Tongue (tissue), 2 donors: ENCODE measurements around the gene MMEL1. TPM values are rescaled to one million over a fixed set of nuclear protein-coding genes. Genes with fewer than 3 reads are reported as not detected.

Source experiments
- DNase-seq: peaks from one replicate; pipeline ENCODE4 v3.0.0-alpha.2; 2015
- total RNA-seq: library from RNA; depleted of rRNA; stranded (reverse); fragments of >200 nt; gene quantifications from one replicate; pipeline ENCODE4 v1.2.3, GENCODE V29; 2014

MMEL1 gene
- total RNA-seq, 1 donor from 2014 or later, result not detected

GRCh38 chr1:2544093-2544874 is 88.5 kb downstream of the MMEL1 start:
- peak; percentile 50 for DNase-seq

GRCh38 chr1:2543543-2544092 is 89.2 kb downstream of the MMEL1 start:
- DNase-seq, result no peak

DNA sequence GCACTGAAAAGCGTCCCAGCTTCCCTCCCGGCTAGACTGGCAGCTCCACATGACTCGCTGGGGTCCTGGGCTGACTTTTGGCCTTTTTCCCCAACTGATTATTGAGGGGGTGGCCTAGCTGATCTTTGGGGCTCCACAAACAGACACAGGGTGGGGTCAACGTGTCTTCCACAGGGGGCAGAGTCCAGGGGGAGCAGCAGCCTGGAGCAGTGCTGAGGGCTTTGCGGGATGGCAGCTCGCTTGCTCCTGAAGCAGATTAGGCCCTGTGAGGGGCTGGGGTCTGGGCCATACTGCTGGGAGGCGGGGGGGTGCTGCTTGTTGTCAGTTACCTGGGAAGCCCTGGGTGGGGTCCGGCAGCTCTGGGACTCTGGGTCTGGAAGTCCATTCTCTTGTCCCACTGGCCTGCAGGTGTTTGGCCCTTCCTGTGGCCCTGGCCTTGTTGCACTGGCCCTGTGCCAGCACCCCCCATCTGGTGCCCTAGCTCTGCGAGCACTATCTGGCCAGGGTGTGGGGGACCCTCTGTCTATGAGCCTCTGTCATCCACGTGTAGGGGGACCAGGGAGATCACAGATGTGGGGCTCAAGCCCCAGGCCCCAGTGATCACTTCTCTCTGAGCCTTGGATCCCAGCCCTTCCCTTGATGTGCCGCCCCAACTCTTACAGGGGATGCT is 90.4 kb downstream of the MMEL1 start:
- no peak for DNase-seq

DNA sequence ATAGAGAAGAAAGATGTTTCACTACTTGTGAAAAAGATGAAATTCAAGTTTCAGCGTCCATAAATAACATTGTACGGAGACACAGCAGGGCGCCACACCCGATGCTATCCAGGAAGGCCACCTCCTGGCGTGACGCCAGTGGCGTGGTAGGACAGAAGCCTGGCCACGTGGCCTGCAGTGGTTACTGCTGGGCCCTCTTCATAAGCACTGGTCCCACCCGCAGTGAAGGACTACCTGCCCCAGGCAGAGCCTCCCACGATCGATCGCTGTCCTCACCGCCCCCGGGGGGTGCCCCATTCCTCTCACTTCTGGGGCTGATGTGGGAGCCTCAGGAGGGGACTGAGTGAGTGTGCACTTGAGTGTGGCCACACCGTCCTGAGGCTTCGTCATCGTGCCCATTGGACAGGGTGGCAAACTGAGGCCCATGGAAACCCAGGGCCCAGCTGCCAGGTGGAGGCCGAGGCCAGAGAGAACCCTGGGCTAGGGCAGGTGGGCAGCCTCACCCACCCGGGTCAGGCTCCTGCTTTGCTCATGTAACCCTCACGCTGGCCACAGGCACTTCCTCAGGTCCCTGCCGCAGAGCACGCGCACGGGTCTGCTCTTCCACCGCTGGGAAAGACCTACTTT is 91.1 kb downstream of the MMEL1 start:
- DNase-seq, result no peak

DNA sequence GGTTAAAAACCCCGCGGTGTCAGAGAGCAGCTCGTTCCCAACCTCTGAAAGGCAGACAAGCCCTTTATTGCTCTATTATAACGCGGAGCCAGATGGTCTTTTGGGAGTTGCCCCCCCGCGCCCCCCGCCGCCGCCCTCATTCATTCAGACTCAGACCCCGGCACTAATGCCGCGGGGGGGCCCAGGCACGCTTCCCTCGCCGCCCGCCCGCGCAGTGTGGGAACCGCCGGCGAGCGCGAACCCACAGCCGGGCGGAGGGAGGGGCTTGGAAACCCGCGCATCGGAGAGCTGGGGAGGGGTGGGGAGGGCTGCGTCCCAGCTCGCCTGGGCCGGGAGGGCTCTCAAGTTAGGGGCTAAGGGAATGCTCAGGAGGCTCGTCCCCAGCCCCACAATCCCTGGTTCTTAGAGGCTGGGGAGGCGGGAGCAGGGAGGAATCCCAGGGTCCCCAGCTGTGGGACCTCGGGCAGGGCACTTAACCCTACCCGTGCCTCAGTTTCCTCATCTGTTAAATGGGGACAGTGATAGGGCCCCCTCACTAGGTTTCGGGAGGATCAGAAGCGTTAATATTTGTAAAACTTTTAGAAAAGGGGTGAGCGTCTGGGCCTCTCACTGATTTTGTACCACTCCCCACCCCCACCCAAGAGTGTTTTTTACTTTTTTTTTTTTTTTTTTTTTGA is 91.9 kb downstream of the MMEL1 start:
- peak; percentile 40 for DNase-seq

Other genes starting within 250 kb of the MMEL1 start
- gene MORN1, start 241.5 kb downstream of the MMEL1 start, total RNA-seq, result 13.8 TPM
- gene RER1, start 241.2 kb downstream of the MMEL1 start, total RNA-seq, result 56.2 TPM
- 19.8 TPM for gene PEX10, start 220.5 kb downstream of the MMEL1 start, total RNA-seq
- gene PLCH2, start 156.7 kb downstream of the MMEL1 start, total RNA-seq, result 11.8 TPM
- 44.1 TPM for gene PANK4, start 106.4 kb downstream of the MMEL1 start, total RNA-seq
- 2.8 TPM for gene HES5, start 102.8 kb downstream of the MMEL1 start, total RNA-seq
- 17.6 TPM for gene TNFRSF14, start 76.6 kb downstream of the MMEL1 start, total RNA-seq
- gene PRXL2B, start 46.2 kb downstream of the MMEL1 start, total RNA-seq, result 15.4 TPM
- 0.10 TPM for gene TTC34, start 168.7 kb upstream of the MMEL1 start, total RNA-seq